PFSK-1 (cell line): ENCODE measurements around the gene SEZ6.

Source experiments
- FOXP2 ChIP-seq: optimal IDR thresholded peaks from 2 replicates; pipeline ENCODE3; 2011; ENCODE audit warnings: borderline replicate concordance, control low read depth, inconsistent platforms; ENCODE audit not compliant: insufficient read depth; ENCODE audit errors: extremely low read length, extremely low read depth
- POLR2AphosphoS5 ChIP-seq: IDR thresholded peaks from 2 replicates; pipeline ENCODE4 v1.6.1; 2012; ENCODE audit warnings: low read depth, mild to moderate bottlenecking, control low read depth, low read length, moderate library complexity
- REST ChIP-seq, 2 experiments: IDR thresholded peaks; 2 replicates each; pipeline versions ENCODE4 v1.6.1 to v1.8.0; 2011 to 2012; ENCODE audit warnings: low read depth in 2 of 2, low read length in 2 of 2, control low read depth in 1 of 2, inconsistent platforms in 1 of 2, mild to moderate bottlenecking in 1 of 2, moderate library complexity in 1 of 2; ENCODE audit not compliant: insufficient read depth in 1 of 2
- SIN3A ChIP-seq: IDR thresholded peaks from 2 replicates; pipeline ENCODE4 v1.6.1; 2012; ENCODE audit warnings: mild to moderate bottlenecking, low read length, moderate library complexity, borderline replicate concordance; ENCODE audit not compliant: insufficient read depth
- TAF1 ChIP-seq: IDR thresholded peaks from 2 replicates; pipeline ENCODE4 v1.6.1; 2012; ENCODE audit warnings: low read length, control low read depth, borderline replicate concordance; ENCODE audit not compliant: insufficient read depth

SEZ6 gene

GRCh38 chr17:29050176-29050575 lies 44.3 kb upstream of the SEZ6 start:
- TF ChIP-seq POLR2AphosphoS5 (no peak), TAF1 (no peak), REST (IDR thresholded peaks at IDR 0.05; ENCODE audit: insufficient read depth in 1 of 2, low read depth in 2 of 2, low read length in 2 of 2) (no peak), FOXP2 (no peak), SIN3A (no peak)

- no peak for TF ChIP-seq REST (IDR thresholded peaks at IDR 0.05; ENCODE audit: insufficient read depth in 1 of 2, low read depth in 2 of 2, low read length in 2 of 2)
- TF ChIP-seq TAF1: no peak
- TF ChIP-seq SIN3A: no peak
- no peak for TF ChIP-seq POLR2AphosphoS5
- no peak for TF ChIP-seq FOXP2
These were observed 43.8 kb upstream of the SEZ6 start for GRCh38 chr17:29049541-29050145.

GRCh38 chr17:29048440-29049368 lies 42.9 kb upstream of the SEZ6 start:
- TF ChIP-seq FOXP2: peak; percentile 83
- no peak for TF ChIP-seq TAF1
- TF ChIP-seq SIN3A: peak; percentile 83; the same call in 1 of the 2 replicates
- peak in 1 of 2 experiments; percentile 51; a peak in 1 of 4 replicates for TF ChIP-seq REST (IDR thresholded peaks at IDR 0.05; ENCODE audit: insufficient read depth in 1 of 2, low read depth in 2 of 2, low read length in 2 of 2)
- TF ChIP-seq POLR2AphosphoS5: no peak

- no peak for TF ChIP-seq POLR2AphosphoS5
- TF ChIP-seq REST (IDR thresholded peaks at IDR 0.05; ENCODE audit: insufficient read depth in 1 of 2, low read depth in 2 of 2, low read length in 2 of 2): no peak
- no peak for TF ChIP-seq TAF1
- TF ChIP-seq SIN3A: no peak
- no peak for TF ChIP-seq FOXP2
These were observed 40.6 kb upstream of the SEZ6 start for GRCh38 chr17:29046473-29046839.
